ENCODE results near the gene KIAA1671.

Gene KIAA1671

DNA sequence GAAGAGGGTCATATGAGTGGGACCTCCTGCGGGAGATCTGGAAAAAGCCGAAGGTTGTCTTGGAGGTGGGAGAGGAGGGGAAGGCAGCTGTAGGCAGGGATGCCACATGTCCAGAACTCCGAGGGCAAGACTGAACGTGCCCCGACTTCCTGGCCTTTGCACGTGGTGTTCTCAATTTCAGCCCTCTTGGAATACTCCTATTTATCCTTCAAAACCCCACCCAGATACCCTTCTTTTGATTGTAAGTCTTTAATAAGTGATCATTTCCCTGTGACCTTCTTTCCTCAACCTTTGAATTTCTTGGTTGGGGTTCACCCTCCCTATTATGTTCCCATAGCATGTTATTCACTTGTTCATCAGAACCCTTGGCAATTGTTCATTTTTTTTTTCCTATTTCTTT lies 151.9 kb downstream of the KIAA1671 start:
- no peak for DNase-seq (ENCODE audit: low read depth)
- TF ChIP-seq CTCF (conservative IDR thresholded peaks at IDR 0.05; ENCODE audit: low read length): no peak
- no peak overlapping the region for H3K4me3 ChIP-seq (ENCODE audit: low read length)

DNA sequence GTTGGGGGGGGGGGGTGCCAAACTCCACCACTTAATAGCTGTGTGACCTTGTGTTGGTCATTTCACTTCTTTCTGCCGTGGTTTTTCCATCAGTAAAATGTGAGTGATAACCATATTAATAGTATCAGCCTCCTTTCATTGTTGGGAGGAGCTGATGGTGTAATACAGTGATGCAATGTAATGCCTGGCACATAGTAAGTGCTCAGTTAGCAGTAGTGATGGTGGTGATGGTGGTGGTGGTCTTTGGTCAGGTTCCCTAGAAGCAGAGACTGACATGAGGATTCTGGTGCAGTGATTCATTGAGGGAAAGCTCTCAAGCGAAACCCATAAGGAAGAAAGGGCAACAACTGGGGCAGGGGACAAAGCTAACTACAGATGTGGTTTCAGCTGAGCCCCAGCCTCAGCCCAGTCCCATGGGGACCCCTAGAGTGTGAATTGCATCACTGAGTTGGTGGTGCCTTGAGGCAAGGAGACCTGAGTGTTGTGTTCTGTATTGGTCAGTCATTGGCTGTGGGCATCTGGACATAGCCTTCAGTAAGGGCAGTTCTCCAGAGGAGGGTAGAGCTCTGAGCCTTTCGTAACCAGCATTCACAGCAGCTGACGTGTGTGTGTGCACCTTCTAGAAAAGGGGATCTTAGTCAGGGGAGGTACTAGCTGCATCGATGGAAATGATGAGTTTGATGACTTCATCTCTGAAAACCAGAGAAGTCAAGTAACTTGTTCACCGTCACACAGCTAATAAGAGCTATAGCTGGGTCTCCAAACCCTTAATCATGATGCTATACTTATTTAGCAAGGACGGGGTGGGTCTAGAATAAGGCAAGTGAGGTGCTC lies 153.5 kb downstream of the KIAA1671 start:
- H3K4me3 ChIP-seq (ENCODE audit: low read length): no peak overlapping the region
- DNase-seq (ENCODE audit: low read depth): no peak
- no peak for TF ChIP-seq CTCF (conservative IDR thresholded peaks at IDR 0.05; ENCODE audit: low read length)

GRCh38 chr22:25109878-25110595 lies 157.5 kb downstream of the KIAA1671 start:
- no peak for TF ChIP-seq CTCF (conservative IDR thresholded peaks at IDR 0.05; ENCODE audit: low read length)
- H3K4me3 ChIP-seq (ENCODE audit: low read length): no peak overlapping the region

GRCh38 chr22:25110596-25110845 lies 158.0 kb downstream of the KIAA1671 start:
- no peak overlapping the region for H3K4me3 ChIP-seq (ENCODE audit: low read length)
- no peak for TF ChIP-seq CTCF (conservative IDR thresholded peaks at IDR 0.05; ENCODE audit: low read length)
- DNase-seq (ENCODE audit: low read depth): no peak

More at GRCh38 chr22:25109878-25110595, 157.5 kb downstream of the KIAA1671 start:
- DNase-seq (ENCODE audit: low read depth): no peak

GRCh38 chr22:25110846-25111578 lies 158.5 kb downstream of the KIAA1671 start:
- TF ChIP-seq CTCF (conservative IDR thresholded peaks at IDR 0.05; ENCODE audit: low read length): peak; percentile 66
- peak; percentile 65 for DNase-seq (ENCODE audit: low read depth)
- peak overlapping the region; percentile 54 for H3K4me3 ChIP-seq (ENCODE audit: low read length)

DNA sequence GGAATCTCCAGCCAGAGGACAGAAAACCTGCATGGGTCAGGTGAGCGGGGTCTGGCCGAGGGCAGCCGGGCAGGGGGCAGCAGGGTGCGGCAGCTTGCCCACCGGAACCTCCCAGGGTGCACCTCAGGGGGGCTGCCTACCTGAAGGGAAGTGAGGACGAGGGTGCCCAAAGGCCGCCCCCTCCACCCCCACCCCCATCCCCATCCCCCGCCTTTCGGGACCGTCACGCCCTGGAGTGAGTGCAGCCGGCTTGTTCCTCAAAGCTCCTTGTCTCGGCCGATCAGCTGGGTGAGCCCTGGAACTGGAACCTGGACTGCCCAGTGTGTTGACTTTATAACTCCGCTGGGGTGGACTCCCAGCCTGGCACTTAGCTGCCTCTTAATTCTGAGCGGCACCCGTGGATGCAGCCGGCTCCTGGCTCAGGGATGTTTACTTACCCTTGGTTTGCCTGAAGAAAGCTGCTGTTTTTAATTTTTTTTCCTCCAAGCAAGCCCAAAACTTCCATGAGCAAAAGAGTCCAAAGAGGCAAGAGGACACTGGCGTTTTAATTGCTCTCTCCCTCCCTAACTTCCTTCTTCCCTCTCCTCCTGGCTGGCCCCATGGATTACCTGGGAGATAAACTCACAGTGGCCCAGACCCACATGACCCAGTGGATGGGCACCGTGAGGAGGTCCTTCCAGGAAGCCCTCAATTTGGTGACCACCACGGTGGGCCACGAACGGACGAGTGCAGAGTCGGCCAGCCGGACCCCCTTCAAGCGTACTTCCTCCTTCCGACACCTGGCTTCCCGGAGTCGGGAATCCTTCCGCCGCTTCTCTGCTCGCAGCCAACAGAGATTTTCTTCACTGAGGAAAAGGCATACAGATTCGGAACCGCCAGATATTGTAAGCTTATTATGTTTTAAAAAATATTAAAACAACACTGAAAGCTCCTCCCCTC lies 159.3 kb downstream of the KIAA1671 start:
- TF ChIP-seq CTCF (conservative IDR thresholded peaks at IDR 0.05; ENCODE audit: low read length): no peak
- DNase-seq (ENCODE audit: low read depth): no peak
- peak overlapping the region; percentile 54 for H3K4me3 ChIP-seq (ENCODE audit: low read length)
